Measurements from ENCODE around the gene RPH3AL. TPM values are rescaled to one million over a fixed set of nuclear protein-coding genes. Genes with fewer than 3 reads are reported as not detected.

RPH3AL gene
- total RNA-seq, 1 donor from 2014 or later: 44.2 TPM

DNA sequence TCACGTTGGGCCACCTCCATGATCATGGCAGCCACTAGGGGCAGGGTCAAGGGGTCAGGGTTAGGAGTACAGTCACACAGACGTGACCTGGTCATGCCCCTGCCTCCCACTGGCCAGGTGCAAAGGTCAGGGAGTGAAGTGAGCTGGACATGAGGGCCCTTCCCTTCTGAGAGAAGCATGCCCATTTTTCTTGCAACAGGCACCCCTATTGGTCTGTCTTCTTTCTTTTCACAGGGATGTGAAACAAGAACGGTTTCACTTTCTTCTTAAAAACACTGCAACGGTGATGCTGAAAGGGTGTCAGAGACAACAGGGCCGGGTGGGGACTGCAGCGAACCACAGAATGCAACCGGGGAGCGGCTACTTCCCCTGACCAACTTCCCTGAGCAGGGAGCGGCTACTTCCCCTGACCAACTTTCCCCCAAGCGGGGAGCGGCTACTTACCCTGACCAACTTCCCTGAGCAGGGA, 119.1 kb downstream of the RPH3AL start:
- TF ChIP-seq, protein P1, sequence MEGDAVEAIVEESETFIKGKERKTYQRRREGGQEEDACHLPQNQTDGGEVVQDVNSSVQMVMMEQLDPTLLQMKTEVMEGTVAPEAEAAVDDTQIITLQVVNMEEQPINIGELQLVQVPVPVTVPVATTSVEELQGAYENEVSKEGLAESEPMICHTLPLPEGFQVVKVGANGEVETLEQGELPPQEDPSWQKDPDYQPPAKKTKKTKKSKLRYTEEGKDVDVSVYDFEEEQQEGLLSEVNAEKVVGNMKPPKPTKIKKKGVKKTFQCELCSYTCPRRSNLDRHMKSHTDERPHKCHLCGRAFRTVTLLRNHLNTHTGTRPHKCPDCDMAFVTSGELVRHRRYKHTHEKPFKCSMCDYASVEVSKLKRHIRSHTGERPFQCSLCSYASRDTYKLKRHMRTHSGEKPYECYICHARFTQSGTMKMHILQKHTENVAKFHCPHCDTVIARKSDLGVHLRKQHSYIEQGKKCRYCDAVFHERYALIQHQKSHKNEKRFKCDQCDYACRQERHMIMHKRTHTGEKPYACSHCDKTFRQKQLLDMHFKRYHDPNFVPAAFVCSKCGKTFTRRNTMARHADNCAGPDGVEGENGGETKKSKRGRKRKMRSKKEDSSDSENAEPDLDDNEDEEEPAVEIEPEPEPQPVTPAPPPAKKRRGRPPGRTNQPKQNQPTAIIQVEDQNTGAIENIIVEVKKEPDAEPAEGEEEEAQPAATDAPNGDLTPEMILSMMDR (IDR thresholded peaks at IDR 0.05): no peak
- H3K36me3 ChIP-seq: no peaks in the 10 kb centered on the region
- H3K4me1 ChIP-seq: no peaks in the 10 kb centered on the region
- no peaks in the 10 kb centered on the region for H3K9me3 ChIP-seq
- no peaks in the 10 kb centered on the region for H3K27me3 ChIP-seq
- peak overlapping the region; percentile 5 to 58 for H3K27ac ChIP-seq
- peak in 1 of 2 donors; percentile 57 for DNase-seq (ENCODE audit: low spot score in 2 of 2)
- intact Hi-C loops (cut with DNase I): no loop called here
- no peak overlapping the region for H3K4me3 ChIP-seq

DNA sequence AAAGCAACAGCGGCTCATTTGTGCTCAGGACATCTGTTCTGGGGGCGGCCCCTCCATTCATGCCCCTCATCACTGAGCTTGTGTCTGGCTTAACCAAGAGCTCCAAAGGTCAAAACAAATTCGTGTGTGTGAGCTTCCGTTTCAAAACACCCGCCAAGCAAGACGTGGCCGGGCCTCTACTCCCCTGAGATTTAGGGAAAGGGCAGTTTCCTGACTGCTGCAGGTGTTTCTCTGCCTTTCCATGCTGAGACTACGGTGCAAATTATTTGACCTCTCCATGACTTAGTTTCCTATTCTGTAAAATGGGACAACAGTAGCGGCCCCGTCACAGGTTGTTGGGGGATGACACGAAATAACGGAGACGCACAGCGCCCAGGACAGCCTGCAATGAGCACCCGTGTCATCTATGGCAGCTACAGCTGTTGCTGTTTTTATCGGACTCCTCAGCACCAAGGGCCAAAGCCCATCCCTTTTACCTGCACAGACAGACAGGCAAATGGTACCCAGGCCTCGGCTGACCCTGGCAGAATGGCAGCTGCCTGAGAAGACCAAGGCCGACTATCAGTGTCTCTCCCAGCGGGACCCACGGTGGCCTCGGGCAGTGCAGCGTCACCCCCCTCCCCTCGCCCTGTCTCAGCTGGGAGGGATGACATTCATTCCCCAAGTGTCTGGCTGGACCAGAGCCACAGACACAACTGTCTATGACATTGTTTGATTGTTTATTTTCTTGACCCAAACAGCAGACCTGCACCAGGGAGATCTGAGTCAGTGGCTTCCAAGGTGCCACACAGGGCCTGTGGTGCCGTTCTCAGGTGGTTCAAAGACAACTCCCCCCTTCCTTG, 120.4 kb downstream of the RPH3AL start:
- H3K27me3 ChIP-seq: no peaks in the 10 kb centered on the region
- intact Hi-C loops (cut with DNase I): no loop called here
- no peaks in the 10 kb centered on the region for H3K36me3 ChIP-seq
- H3K9me3 ChIP-seq: no peaks in the 10 kb centered on the region
- peak in 1 of 2 donors; percentile 56 for DNase-seq (ENCODE audit: low spot score in 2 of 2)
- H3K27ac ChIP-seq: no peak overlapping the region
- H3K4me3 ChIP-seq: no peak overlapping the region
- TF ChIP-seq, protein P1 (IDR thresholded peaks at IDR 0.05): no peak
- H3K4me1 ChIP-seq: no peaks in the 10 kb centered on the region

DNA sequence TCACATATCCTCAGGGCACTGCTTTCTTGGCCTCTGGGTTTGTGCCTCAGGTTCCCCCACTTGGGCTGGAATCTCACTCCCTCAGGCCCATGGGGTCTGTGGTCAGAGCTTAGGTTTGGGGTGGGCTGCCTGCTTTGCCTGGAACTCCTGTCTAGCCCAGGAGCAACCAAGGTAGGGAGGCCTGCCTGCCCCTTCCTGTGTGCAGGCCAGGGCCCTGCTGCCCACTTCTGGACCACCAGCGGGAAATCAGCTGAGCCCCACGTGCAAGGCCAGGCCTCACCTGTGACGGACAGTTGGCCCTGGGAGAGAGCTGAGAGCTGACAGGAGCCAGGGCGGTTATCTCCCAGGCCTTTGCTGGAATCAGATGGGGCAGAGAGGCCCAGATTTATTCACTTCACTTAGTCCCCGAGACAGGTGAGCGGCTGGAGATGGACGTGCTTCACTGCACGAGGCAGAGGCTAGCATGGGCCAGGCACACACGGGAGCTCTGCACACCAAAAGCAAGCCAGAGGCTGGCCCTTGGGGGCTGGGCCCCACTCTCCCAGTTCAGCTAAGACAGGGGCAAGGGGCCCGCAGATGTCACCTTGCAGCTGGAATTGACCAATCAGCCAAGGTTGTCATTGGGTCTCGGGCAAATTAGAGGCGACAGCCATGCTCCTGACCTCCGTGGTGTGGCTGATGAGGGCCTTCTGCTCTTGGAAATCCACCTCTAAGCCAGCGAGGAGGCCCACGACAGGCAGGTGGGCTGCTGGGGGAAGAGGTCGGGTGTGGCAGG, 121.2 kb downstream of the RPH3AL start:
- TF ChIP-seq, protein P1 (IDR thresholded peaks at IDR 0.05): no peak
- peak in 1 of 2 donors; percentile 47 for DNase-seq (ENCODE audit: low spot score in 2 of 2)
- Histone ChIP-seq H3K36me3 (no peaks in the 10 kb centered on the region), H3K27me3 (no peaks in the 10 kb centered on the region), H3K4me1 (no peaks in the 10 kb centered on the region), H3K4me3 (no peak overlapping the region), H3K27ac (no peak overlapping the region), H3K9me3 (no peaks in the 10 kb centered on the region)
- intact Hi-C loops (cut with DNase I): no loop called here

DNA sequence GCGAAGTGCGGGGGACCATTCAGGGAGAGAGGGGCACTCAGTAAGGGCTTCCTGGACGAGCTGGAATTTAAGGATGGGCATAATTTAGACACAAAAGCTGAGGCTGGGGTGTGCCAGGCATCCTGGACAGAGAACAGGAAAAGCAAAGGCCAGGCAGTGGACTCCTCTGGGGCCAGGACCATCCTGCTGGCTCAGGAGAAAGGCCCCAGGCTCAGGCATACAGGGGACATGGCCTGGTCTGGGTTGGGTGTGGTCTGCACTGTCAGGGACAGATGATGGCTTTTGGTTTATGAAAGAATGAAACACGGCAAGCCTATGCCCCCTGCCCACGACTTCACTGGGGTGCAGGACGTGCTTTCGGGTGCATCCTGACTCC, 122.2 kb downstream of the RPH3AL start:
- peak in 1 of 2 donors; percentile 35 for DNase-seq (ENCODE audit: low spot score in 2 of 2)
- TF ChIP-seq, protein P1 (IDR thresholded peaks at IDR 0.05): no peak
- H3K4me3 ChIP-seq: no peak overlapping the region
- intact Hi-C loops (cut with DNase I): no loop called here
- no peaks in the 10 kb centered on the region for H3K9me3 ChIP-seq
- H3K36me3 ChIP-seq: no peaks in the 10 kb centered on the region
- no peaks in the 10 kb centered on the region for H3K4me1 ChIP-seq
- no peak overlapping the region for H3K27ac ChIP-seq
- H3K27me3 ChIP-seq: no peaks in the 10 kb centered on the region

DNA sequence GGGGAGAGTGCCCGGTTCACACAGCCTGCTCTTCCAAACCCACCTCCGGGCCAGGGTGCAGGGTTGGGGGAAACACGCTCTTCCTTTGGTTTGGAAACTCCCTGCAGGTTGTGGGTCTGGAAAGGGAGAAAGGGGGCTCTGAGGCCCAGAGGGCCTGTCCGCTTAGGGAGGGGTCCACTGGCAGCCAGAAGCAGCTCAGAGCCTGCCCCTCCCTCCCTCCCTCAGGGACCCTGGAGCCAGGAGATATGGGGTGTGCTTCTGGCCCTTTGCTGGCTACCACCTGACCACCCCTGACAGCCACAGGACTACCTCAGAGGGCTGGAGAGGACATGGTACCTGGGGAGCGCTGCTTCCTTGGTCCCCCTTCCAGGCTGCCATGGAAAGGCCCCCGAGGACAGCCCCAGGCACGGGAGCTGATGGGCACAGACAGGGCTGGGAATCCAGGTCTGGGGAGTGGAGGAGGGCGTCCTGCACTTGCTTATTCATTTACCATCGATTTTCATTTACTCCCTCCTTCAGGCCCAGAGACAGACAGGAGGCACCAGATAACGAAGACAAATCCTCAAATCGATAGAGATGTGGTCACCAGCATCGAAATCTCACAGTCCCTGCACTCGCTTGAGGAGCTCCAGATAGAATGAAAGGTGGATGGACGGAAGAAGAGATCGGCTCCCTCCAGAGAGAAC, 122.8 kb downstream of the RPH3AL start:
- H3K27ac ChIP-seq: peak overlapping the region in 1 of 2 donors; percentile 19
- peak in 1 of 2 donors; percentile 47 for DNase-seq (ENCODE audit: low spot score in 2 of 2)
- H3K36me3 ChIP-seq: no peaks in the 10 kb centered on the region

More for the DNA sequence above, 122.8 kb downstream of the RPH3AL start:
- TF ChIP-seq, protein P1 (IDR thresholded peaks at IDR 0.05): no peak
- no peak overlapping the region for H3K4me3 ChIP-seq
- H3K4me1 ChIP-seq: no peaks in the 10 kb centered on the region
- H3K9me3 ChIP-seq: no peaks in the 10 kb centered on the region
- intact Hi-C loops (cut with DNase I): no loop called here
- H3K27me3 ChIP-seq: no peaks in the 10 kb centered on the region

All from ascending aorta (tissue), 2 donors.